ENCODE results near the gene ELFN1. TPM values are rescaled to one million over a fixed set of nuclear protein-coding genes. Genes with fewer than 3 reads are reported as not detected.

The ELFN1 gene
- total and polyA plus RNA-seq, 10 of the 15 experiments (the other 5 are each of a cell fraction or from before 2014, with no cell fraction given) = 0.04 TPM; not detected in 9

- TF ChIP-seq ASH2L (IDR thresholded peaks at IDR 0.05; ENCODE audit: borderline replicate concordance, low read depth) (no peak), MAX (IDR thresholded peaks at IDR 0.05; ENCODE audit: low read depth, low read length) (no peak), KAT2A (conservative IDR thresholded peaks at IDR 0.05; ENCODE audit: control insufficient read depth, low read depth, low read length) (no peak)
These were observed 31.8 kb upstream of the ELFN1 start (continued) for GRCh38 chr7:1638215-1638661.

DNA sequence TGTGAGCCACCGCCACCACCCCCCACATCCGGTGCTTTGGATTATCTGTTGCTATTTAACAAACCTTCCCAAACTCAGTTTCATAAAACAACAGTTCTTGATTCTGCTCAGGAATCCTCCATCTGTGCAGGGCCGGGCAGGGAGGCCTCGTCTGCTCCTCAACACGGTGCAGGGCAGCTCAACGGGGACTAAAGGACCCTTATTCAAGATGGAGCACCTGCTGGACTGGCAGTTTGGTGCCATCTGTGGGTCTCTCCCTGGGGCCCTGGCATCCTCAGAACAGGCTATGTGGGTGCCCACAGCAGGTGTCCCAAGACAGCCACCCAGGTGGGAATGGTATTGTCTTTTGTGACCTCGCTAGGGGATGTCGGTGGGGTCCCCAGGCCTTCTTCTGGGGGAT, 31.0 kb upstream of the ELFN1 start:
- no peaks in the 10 kb centered on the region; the same call in 2 of the 3 replicates for H3K9me3 ChIP-seq (replicated peaks; ENCODE audit: control insufficient read depth, insufficient read depth, low read length)
- no peaks in the 10 kb centered on the region for H3K4me1 ChIP-seq (ENCODE audit: control insufficient read depth, insufficient read depth, low read length)
- RAD21 ChIA-PET (ENCODE audit: unreplicated experiment) = no interaction called here
- H4K20me1 ChIP-seq (ENCODE audit: control insufficient read depth, insufficient read depth) = no peaks in the 10 kb centered on the region
- POLR2A ChIA-PET = no interaction called here
- no peak overlapping the region for H3K4me3 ChIP-seq
- FAIRE-seq (no peak), DNase-seq (ENCODE audit: low read depth, low spot score) (no peak), ATAC-seq (no peak)
- no peaks in the 10 kb centered on the region for H3K27me3 ChIP-seq (replicated peaks in 1 of 2; ENCODE audit: control insufficient read depth in 2 of 2, insufficient read depth in 2 of 2, low read length in 1 of 2)
- 56% methylated on average over 8 of the region's 8 CpGs for whole genome bisulfite sequencing (ENCODE audit: insufficient coverage, insufficient replicate concordance, low lambda C conversion rate, missing lambda C conversion rate)
- SMC1A ChIA-PET (ENCODE audit: uncharacterized antibody, unreplicated experiment) = no interaction called here
- intact Hi-C loops (cut with micrococcal nuclease; ENCODE audit: unreplicated experiment) = no loop called here
- no peaks in the 10 kb centered on the region for H3K36me3 ChIP-seq (ENCODE audit: control insufficient read depth in 2 of 2, insufficient read depth in 2 of 2, low read length in 1 of 2)
- no peaks in the 10 kb centered on the region for H3K79me2 ChIP-seq (ENCODE audit: control insufficient read depth, insufficient read depth, low read length)
- no peak overlapping the region for H3K27ac ChIP-seq (ENCODE audit: control insufficient read depth, insufficient read depth)
- no peak overlapping the region for H3K4me2 ChIP-seq (ENCODE audit: control insufficient read depth, insufficient read depth)
- in situ Hi-C loops (cut with MboI) = no loop called here
- H3K9ac ChIP-seq (ENCODE audit: control insufficient read depth, insufficient read depth, low read length) = no peak overlapping the region
- no peak overlapping the region for H2AFZ ChIP-seq (ENCODE audit: control insufficient read depth, low read depth, low read length)
- no TSS peak for BruUV-seq (replicated peaks)
- CTCF ChIA-PET = no interaction called here
- TF ChIP-seq RAD21 (IDR thresholded peaks at IDR 0.05; ENCODE audit: insufficient read depth, low read depth, low read length) = no peak
- TF ChIP-seq BACH1 (IDR thresholded peaks at IDR 0.05; ENCODE audit: borderline replicate concordance) = no peak
- no peak for TF ChIP-seq ZNF274 (IDR thresholded peaks at IDR 0.05; ENCODE audit: insufficient read depth, insufficient read length)
- no peak for TF ChIP-seq POLR2A (IDR thresholded peaks at IDR 0.05; ENCODE audit: low read depth, low read length)
- no peak for TF ChIP-seq ZBTB33 (IDR thresholded peaks at IDR 0.05)
- TF ChIP-seq CREB1 (IDR thresholded peaks at IDR 0.05; ENCODE audit: low read depth) = no peak
- TF ChIP-seq ZBTB40 (IDR thresholded peaks at IDR 0.05; ENCODE audit: borderline replicate concordance) = no peak
- no peak for TF ChIP-seq RELA (IDR thresholded peaks at IDR 0.05; ENCODE audit: borderline replicate concordance, partially characterized antibody)
- no peak for TF ChIP-seq NBN (IDR thresholded peaks at IDR 0.05)
- no peak for TF ChIP-seq CREM (IDR thresholded peaks at IDR 0.05; ENCODE audit: low read depth)
- no peak for TF ChIP-seq NFYA (IDR thresholded peaks at IDR 0.05; ENCODE audit: borderline replicate concordance, low read depth, low read length)
- TF ChIP-seq, protein P1, sequence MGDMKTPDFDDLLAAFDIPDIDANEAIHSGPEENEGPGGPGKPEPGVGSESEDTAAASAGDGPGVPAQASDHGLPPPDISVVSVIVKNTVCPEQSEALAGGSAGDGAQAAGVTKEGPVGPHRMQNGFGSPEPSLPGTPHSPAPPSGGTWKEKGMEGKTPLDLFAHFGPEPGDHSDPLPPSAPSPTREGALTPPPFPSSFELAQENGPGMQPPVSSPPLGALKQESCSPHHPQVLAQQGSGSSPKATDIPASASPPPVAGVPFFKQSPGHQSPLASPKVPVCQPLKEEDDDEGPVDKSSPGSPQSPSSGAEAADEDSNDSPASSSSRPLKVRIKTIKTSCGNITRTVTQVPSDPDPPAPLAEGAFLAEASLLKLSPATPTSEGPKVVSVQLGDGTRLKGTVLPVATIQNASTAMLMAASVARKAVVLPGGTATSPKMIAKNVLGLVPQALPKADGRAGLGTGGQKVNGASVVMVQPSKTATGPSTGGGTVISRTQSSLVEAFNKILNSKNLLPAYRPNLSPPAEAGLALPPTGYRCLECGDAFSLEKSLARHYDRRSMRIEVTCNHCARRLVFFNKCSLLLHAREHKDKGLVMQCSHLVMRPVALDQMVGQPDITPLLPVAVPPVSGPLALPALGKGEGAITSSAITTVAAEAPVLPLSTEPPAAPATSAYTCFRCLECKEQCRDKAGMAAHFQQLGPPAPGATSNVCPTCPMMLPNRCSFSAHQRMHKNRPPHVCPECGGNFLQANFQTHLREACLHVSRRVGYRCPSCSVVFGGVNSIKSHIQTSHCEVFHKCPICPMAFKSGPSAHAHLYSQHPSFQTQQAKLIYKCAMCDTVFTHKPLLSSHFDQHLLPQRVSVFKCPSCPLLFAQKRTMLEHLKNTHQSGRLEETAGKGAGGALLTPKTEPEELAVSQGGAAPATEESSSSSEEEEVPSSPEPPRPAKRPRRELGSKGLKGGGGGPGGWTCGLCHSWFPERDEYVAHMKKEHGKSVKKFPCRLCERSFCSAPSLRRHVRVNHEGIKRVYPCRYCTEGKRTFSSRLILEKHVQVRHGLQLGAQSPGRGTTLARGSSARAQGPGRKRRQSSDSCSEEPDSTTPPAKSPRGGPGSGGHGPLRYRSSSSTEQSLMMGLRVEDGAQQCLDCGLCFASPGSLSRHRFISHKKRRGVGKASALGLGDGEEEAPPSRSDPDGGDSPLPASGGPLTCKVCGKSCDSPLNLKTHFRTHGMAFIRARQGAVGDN (IDR thresholded peaks at IDR 0.05) = no peak

Measured in GM12878 (cell line).